Stimulated activated CD8-positive, alpha-beta memory T cell treated with anti-CD3 and anti-CD28 coated beads, Interleukin-12 subunit alpha, Interleukin-12 subunit beta, amount 100 ng/mL, for 1 hour (primary cell): ENCODE data around the gene PNMA1.

ENCODE experiments used
- DNase-seq: peaks from one replicate; pipeline ENCODE4 v3.0.0-alpha.2; 2020; ENCODE audit warnings: low read depth

PNMA1 gene

DNA sequence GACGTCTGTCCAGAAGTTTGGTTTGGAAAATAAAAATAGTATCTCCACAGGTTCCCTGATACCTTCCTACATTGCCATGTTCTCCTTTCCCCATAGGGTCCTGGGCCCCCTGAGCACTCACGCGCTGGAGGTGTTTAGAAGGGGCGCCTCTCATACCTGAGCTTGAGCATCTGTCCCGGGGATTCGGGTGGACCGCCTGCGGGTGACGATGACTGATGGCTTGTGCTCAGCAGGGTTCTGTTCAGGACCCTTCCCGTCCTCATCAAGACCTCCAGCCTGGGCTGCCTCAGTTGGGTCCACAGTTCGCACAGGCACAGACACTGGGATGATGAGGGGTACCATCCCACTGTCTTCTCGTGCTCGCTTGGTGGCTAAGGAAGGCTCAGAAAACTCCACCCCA lies 22.7 kb upstream of the PNMA1 start:
- no peak for DNase-seq

- no peak for DNase-seq
Measured at GRCh38 chr14:73732006-73732405, 17.8 kb upstream of the PNMA1 start.

DNA sequence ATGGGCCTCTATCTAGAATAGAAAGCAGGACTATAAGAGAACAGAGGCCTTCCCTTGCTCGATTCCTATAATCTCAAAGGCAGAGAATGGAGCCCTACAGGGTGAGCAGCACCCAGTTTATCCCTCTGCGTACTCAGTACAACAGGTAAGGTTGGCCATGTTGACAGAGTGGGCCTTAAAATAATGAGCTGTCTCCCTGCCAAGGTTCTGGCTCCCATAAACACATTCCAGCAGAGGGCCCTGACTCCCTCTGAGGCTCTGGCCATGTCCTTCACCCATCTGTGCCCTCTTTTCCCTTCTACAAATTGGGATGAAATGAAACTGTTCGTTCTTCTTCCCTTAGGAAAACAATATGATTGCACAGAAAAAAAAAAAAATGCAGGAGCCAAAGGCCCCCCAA lies 16.9 kb upstream of the PNMA1 start:
- DNase-seq, result no peak

DNA sequence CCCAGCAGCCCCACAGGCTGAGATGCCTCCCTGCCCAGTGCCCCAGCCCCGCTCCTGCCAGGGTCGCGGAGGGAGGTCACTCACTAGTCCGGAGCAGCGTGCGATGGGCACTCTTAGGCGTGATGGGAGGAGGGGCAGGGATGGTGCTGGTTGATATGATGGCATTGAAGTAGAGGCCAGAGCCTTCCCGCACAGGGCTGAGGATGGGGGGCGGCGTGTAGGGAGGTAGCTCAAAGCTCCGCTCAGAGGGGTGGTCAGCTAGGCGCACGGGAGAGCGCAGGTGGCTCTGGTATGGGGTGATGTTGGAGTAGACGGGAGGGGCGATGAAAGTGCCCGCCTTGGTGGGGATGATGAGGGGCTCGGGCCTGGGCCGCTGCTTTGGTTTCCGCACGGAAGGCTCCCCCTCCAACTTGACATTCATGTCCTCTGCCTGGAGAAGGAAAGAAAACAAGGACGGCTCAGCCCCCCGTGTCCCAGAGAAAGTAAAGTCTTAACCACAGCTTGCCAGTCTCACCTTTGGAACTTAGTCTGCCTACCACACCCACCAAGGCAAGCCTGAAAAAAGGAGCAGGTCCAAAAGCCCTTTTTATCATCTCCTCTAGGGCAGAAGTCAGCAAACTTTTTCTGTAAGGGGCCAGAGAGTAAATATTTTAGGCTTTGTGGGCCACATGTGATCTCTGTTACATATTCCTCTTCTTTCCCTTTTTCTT lies 15.5 kb upstream of the PNMA1 start:
- DNase-seq, result no peak

GRCh38 chr14:73728717-73729330 lies 14.6 kb upstream of the PNMA1 start:
- DNase-seq, result peak; percentile 86

GRCh38 chr14:73727166-73727565 lies 13.0 kb upstream of the PNMA1 start:
- DNase-seq, result no peak

DNA sequence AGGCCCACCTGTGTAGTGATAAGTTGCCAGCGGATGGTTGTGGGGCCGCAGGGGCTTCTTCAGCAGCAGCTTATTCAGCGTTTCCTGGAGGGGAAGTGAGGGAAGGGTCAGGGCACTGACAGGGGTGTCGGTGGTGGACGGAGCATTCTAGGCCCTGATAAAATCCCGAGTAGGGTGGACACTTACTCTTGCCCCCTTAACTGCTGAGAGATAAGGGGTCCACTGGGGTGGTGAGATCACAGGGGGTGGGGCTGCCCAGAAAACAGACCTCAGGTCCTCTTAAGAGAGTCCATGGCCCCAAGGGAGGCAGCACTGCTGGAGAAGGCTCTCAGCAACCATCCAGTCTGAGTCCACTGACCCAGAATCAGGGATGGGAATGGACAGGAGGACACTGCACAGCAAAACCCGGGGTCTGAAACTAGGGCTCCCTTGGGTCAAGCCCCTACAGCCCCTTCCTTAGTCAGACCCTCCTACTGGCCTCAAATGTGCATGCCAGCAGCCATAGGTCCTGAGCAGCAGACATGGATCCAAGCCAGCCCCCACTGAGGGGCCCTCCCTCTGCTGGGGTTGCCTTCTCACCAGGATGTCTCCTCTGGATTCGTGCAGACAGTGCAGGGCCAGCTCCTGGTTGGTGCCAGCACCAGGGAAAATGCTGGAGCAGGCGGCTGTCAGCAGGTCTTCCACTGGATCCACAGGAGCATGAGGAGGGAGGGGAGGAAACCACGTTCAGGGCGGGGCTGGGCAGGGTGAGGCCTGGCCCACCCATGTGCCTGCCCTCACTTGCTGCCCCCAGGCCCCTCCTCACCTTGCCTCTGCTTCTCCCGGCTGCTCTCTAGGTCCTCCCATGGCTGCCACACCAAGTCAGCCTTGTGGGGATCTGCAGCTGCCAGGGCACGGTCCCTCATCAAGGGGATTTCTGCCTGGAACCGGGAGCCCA lies 12.1 kb upstream of the PNMA1 start:
- no peak for DNase-seq

DNA sequence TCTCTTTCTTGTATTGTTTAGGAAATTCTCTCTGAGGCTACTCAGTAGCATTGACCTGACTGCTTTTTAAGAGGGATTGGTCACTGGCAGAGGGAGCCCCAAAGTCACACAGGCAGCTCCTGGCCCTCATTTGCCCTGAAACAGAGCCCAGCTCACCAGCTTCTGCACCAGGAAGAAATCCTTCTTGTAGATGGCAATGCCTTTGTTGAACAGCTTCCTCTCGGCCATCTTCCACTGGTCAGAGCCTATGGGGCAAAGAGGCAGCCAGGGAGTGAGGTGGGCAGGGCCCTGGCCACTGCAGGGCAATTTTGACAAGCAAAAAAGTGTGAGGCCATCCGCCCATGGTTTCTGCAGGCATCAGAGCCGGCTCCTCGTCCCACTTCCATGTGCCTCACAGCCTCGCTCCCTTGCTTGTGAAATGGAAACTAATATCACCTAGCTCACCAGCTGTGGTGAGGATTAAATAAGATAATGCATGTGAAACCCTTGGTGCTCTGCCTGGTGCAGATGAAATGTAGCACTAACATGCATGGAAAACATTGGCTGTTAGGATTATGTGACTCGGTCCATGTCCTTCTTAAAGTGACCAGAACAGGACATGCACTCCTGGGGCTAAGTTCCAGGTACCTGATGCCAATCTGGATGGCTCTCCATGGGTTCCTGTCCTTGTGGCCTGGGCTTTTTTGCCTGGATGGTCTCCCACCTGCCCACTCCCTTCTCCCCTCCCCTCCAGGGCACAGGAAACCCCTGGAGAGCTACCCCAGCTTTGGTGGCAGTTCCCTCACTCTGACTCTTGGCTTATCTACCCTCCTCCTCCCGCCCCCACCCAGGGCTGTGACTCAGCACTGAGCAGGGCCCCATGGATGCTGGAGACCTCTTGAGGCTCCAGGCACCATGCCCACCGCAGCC lies 11.2 kb upstream of the PNMA1 start:
- DNase-seq, result no peak

- no peak for DNase-seq
Measured at GRCh38 chr14:73724696-73725095, 10.5 kb upstream of the PNMA1 start.

GRCh38 chr14:73723797-73724661 lies 9.8 kb upstream of the PNMA1 start:
- no peak for DNase-seq

GRCh38 chr14:73723406-73723796 lies 9.2 kb upstream of the PNMA1 start:
- DNase-seq, result no peak

GRCh38 chr14:73722581-73722980 lies 8.4 kb upstream of the PNMA1 start:
- no peak for DNase-seq

GRCh38 chr14:73721101-73721821 lies 7.1 kb upstream of the PNMA1 start:
- no peak for DNase-seq

DNA sequence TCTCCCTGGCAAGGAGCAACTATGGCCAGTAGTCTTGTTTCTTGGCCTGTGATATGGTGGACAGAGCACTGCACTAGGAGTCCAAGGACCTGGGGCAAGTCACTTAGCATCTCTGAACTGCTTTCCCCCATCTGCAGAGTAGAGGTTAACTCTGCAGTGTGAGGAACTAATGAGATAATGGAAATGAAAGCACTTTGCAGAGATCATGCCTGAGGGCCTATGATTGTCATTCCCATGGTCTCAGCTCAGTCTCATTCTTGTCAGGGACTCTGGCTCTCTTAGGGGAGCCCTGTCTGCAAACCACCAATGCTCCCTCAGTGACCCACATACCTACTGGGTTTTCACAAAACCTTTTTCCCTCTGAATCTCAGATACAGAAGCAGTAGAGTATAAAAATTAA lies 6.5 kb upstream of the PNMA1 start:
- DNase-seq, result no peak

- DNase-seq, result no peak
Measured at GRCh38 chr14:73719791-73720190, 5.6 kb upstream of the PNMA1 start.

- no peak for DNase-seq
Measured at GRCh38 chr14:73719361-73719760, 5.2 kb upstream of the PNMA1 start.

DNA sequence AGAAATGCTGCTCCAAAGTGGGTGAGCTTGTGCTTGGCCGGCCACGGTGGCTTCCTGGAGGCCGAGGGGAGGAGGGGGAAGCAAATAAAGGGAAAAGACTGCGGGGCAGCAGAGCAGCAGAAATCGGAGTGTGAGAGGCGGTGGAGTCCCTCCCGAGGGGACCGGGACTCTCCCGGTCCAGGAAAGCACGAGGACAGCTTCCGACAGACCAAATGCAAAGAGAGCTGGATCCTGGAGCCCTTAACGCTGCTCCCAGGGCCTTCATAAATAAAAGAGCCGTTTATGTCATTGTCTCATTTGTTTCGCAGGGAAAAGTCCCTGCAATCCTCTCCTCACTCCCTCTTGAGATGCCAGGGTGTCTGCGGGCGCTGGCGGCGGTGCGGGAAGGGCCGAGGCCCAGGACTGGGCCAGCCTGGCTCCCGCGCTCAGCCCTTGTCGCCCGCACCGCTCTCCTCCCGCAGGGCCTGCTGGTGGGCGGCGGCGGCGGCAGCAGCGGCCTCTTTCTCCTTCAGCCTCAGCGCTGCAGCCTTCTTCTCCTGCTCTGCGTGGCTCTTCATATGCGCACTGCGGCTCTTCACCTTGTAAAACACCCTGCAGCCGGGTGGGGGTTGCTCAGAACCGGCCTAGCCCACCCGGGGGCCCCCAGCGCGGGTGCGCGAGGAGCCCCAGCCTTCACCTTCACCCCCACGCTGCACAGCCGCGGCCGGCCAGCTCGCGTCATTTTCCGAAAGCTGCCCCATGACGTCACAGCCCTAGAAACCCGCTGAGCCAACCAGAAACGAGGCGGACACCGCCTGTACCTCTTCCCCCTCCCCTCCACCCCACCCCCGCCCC lies 4.5 kb upstream of the PNMA1 start:
- no peak for DNase-seq

DNA sequence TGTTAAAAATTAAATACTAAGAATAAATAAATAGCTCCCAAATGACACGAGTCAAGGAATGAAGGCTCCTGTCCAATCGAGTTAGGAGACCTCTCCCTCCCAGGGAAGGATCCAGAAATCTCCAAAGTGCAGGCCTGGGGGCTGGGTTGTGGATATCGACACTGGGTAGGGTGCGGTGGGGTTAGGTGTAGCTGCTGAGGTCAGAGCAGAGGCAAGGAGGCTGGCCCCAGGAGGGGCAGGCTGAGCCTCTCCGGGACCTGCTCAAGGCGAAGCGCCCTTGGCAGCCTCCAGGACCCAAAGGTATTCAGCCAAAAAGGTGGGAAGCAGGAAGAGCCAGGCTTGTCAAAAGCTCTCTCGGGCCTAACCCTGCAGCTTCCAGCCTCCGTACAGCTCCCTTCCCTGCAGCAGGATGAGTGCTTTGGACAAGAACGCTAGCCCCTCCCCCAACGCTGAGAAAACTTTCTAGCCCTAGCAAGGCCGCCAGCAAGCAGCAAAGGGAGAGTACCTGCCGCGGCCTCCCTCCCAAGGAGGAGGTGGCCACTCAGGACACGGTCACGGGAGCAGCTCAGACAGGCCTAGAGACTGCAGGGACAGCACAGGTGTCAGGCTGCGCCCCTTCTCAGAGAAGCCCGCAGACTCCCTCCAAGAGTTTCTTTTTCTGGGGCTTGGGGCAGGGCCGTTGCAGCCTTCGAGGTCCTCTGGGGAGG lies 3.7 kb upstream of the PNMA1 start:
- no peak for DNase-seq

DNA sequence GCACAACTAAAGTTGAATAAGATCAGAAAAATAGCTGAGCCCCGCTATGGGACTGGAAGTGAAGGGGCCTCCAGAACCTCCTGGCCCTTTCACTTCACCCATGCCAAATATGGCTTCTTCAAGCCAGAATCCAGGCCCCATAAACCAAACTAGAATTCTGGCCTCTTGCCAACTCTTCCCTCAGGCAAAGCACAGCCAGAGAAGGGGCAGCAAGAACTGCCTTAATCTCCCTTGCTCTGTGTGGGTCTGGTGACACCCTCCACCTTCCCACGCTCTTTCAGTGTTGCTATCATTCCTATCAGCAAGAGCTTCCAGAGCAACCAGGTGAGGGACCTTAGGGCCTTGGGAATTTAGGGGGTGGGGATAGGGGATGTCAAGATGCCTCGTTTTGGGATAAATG lies 3.1 kb upstream of the PNMA1 start:
- DNase-seq, result no peak
